ENCODE results near the gene CKAP2L. TPM values are rescaled to one million over a fixed set of nuclear protein-coding genes. Genes with fewer than 3 reads are reported as not detected.

The CKAP2L gene
- polyA plus RNA-seq, 1 donor from 2014 or later = 0.78 TPM

DNA sequence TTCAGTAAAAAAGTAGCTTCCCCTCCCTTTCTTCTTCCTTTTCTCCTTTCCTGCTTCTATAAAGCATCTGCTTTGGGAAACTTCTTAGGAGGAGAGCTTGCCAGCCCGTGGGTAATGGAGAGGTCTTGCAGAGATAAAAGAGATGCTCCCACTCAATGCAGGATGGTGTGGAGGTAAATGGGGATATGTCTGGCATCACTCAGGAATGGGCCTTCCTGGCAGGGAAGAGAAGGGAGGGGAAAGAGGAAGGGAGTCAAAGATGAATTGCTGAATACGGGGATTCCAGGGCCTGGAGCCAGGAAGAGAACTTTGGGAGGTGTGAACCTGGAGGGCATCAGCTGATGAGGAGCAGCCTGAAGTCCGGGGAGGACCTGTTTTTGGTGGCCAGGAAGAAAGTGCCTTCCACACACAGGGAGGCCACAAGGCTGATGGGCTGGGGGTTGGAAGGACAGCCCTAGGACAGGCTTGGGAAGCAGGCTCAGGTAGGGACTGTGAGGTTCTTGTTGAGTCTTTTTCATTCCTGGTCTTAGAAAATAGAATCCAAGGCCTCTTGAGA is 46.9 kb upstream of the CKAP2L start:
- Histone ChIP-seq H3K9me2 (ENCODE audit: insufficient read depth, low read length) (no peaks in the 10 kb centered on the region), H3K79me2 (replicated peaks; ENCODE audit: insufficient read depth, low read length) (no peaks in the 10 kb centered on the region), H3K27me3 (ENCODE audit: insufficient read depth, low read depth, low read length) (no peaks in the 10 kb centered on the region), H3K4me3 (ENCODE audit: low read length) (no peak overlapping the region), H3K9ac (ENCODE audit: low read length) (no peak overlapping the region), H2AFZ (ENCODE audit: low read depth, low read length) (no peak overlapping the region), H3K9me3 (ENCODE audit: low read length) (no peaks in the 10 kb centered on the region), H3K27ac (ENCODE audit: low read length) (no peak overlapping the region), H3K4me2 (ENCODE audit: low read length) (no peak overlapping the region), H4K20me1 (ENCODE audit: insufficient read depth) (no peaks in the 10 kb centered on the region), H3K36me3 (ENCODE audit: insufficient read depth, low read length) (no peaks in the 10 kb centered on the region), H3F3A (ENCODE audit: insufficient read depth, low read length, poor library complexity, severe bottlenecking) (no peaks in the 10 kb centered on the region)
- no peak for TF ChIP-seq SMC3 (conservative IDR thresholded peaks at IDR 0.05; ENCODE audit: poor library complexity)
- TF ChIP-seq, protein P1, sequence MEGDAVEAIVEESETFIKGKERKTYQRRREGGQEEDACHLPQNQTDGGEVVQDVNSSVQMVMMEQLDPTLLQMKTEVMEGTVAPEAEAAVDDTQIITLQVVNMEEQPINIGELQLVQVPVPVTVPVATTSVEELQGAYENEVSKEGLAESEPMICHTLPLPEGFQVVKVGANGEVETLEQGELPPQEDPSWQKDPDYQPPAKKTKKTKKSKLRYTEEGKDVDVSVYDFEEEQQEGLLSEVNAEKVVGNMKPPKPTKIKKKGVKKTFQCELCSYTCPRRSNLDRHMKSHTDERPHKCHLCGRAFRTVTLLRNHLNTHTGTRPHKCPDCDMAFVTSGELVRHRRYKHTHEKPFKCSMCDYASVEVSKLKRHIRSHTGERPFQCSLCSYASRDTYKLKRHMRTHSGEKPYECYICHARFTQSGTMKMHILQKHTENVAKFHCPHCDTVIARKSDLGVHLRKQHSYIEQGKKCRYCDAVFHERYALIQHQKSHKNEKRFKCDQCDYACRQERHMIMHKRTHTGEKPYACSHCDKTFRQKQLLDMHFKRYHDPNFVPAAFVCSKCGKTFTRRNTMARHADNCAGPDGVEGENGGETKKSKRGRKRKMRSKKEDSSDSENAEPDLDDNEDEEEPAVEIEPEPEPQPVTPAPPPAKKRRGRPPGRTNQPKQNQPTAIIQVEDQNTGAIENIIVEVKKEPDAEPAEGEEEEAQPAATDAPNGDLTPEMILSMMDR (IDR thresholded peaks at IDR 0.05; ENCODE audit: poor library complexity, severe bottlenecking) = no peak
- TF ChIP-seq TAF1 (IDR thresholded peaks at IDR 0.05; ENCODE audit: low read depth) = no peak
- no peak for TF ChIP-seq MXI1 (conservative IDR thresholded peaks at IDR 0.05; ENCODE audit: poor library complexity, severe bottlenecking)
- no peak for TF ChIP-seq EZH2 (IDR thresholded peaks at IDR 0.05; ENCODE audit: borderline replicate concordance, insufficient read depth, low read length, poor library complexity, severe bottlenecking)
- no peak for TF ChIP-seq POLR2AphosphoS5 (IDR thresholded peaks at IDR 0.05)
- TF ChIP-seq, protein P2, sequence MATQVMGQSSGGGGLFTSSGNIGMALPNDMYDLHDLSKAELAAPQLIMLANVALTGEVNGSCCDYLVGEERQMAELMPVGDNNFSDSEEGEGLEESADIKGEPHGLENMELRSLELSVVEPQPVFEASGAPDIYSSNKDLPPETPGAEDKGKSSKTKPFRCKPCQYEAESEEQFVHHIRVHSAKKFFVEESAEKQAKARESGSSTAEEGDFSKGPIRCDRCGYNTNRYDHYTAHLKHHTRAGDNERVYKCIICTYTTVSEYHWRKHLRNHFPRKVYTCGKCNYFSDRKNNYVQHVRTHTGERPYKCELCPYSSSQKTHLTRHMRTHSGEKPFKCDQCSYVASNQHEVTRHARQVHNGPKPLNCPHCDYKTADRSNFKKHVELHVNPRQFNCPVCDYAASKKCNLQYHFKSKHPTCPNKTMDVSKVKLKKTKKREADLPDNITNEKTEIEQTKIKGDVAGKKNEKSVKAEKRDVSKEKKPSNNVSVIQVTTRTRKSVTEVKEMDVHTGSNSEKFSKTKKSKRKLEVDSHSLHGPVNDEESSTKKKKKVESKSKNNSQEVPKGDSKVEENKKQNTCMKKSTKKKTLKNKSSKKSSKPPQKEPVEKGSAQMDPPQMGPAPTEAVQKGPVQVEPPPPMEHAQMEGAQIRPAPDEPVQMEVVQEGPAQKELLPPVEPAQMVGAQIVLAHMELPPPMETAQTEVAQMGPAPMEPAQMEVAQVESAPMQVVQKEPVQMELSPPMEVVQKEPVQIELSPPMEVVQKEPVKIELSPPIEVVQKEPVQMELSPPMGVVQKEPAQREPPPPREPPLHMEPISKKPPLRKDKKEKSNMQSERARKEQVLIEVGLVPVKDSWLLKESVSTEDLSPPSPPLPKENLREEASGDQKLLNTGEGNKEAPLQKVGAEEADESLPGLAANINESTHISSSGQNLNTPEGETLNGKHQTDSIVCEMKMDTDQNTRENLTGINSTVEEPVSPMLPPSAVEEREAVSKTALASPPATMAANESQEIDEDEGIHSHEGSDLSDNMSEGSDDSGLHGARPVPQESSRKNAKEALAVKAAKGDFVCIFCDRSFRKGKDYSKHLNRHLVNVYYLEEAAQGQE (IDR thresholded peaks at IDR 0.05; ENCODE audit: borderline replicate concordance) = no peak
- no peak for TF ChIP-seq RAD21 (conservative IDR thresholded peaks at IDR 0.05)
- TF ChIP-seq EP300 (conservative IDR thresholded peaks at IDR 0.05; ENCODE audit: poor library complexity, severe bottlenecking) = no peak

DNA sequence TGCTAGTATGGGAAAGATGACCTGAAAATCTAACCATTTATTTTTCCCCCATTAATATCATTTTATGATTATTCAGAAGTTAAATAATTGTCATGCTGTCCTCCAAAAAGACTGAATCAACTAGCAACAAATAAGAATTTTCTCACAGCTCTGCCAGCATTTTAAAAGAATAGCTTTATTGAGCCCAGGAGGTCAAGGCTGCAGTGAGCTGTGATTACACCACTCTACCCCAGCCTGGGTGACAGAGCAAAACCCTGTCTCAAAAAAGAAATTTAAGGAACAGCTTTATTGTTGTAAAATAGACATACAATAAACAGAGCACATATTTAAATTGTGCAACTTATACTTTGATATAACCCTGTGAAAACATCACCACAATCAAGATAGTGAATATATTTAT is 44.7 kb upstream of the CKAP2L start:
- H3K4me2 ChIP-seq (ENCODE audit: low read length) = no peak overlapping the region
- no peak overlapping the region for H3K9ac ChIP-seq (ENCODE audit: low read length)
- no peaks in the 10 kb centered on the region for H3K36me3 ChIP-seq (ENCODE audit: insufficient read depth, low read length)
- no peak overlapping the region for H3K4me3 ChIP-seq (ENCODE audit: low read length)
- H3F3A ChIP-seq (ENCODE audit: insufficient read depth, low read length, poor library complexity, severe bottlenecking) = no peaks in the 10 kb centered on the region
- H3K79me2 ChIP-seq (replicated peaks; ENCODE audit: insufficient read depth, low read length) = no peaks in the 10 kb centered on the region
- H3K9me3 ChIP-seq (ENCODE audit: low read length) = no peaks in the 10 kb centered on the region
- no peaks in the 10 kb centered on the region for H3K9me2 ChIP-seq (ENCODE audit: insufficient read depth, low read length)
- H3K27me3 ChIP-seq (ENCODE audit: insufficient read depth, low read depth, low read length) = no peaks in the 10 kb centered on the region
- H3K27ac ChIP-seq (ENCODE audit: low read length) = no peak overlapping the region
- no peak overlapping the region for H2AFZ ChIP-seq (ENCODE audit: low read depth, low read length)
- H4K20me1 ChIP-seq (ENCODE audit: insufficient read depth) = no peaks in the 10 kb centered on the region
- TF ChIP-seq, protein P1 (IDR thresholded peaks at IDR 0.05; ENCODE audit: poor library complexity, severe bottlenecking) = no peak
